HL-60 (cell line): ENCODE data around the gene ZNF821.

Source experiments
- DNase-seq, 2 experiments: peaks; one replicate each; pipeline ENCODE4 v3.0.0-alpha.2; 2010 to 2020; ENCODE audit warnings: low read depth in 1 of 2, low spot score in 1 of 2
- H3K27ac ChIP-seq: fragments of 250-450 bp; sonication (Bioruptor Pico); replicated peaks from 2 replicates; pipeline ENCODE4 v1.5.1; 2020; ENCODE audit warnings: mild to moderate bottlenecking, moderate library complexity
- H3K27me3 ChIP-seq: fragments of 250-450 bp; sonication (Bioruptor Pico); 2 replicates; pipeline ENCODE4 v1.5.1; 2021; ENCODE audit warnings: mild to moderate bottlenecking, moderate library complexity; ENCODE audit not compliant: insufficient read depth, poor library complexity, severe bottlenecking
- H3K4me3 ChIP-seq: replicated peaks from 2 replicates; pipeline ENCODE4 v1.5.1; 2011; ENCODE audit warnings: mild to moderate bottlenecking, control low read depth, low read length; ENCODE audit not compliant: insufficient read depth
- GABPA ChIP-seq: IDR thresholded peaks from 2 replicates; pipeline ENCODE4 v1.6.1; 2012; ENCODE audit warnings: low read depth
- POLR2AphosphoS5 ChIP-seq: IDR thresholded peaks from 2 replicates; pipeline ENCODE4 v1.6.1; 2012; ENCODE audit warnings: low read depth
- SPI1 ChIP-seq: IDR thresholded peaks from 2 replicates; pipeline ENCODE4 v1.6.1; 2012; ENCODE audit warnings: low read depth, mild to moderate bottlenecking, borderline replicate concordance
- TF ChIP-seq, protein P1 (sequence below): IDR thresholded peaks from one replicate; pipeline ENCODE4 v1.5.1; 2011; ENCODE audit warnings: low read length, control low read depth, inconsistent platforms; ENCODE audit not compliant: insufficient read depth
- TF ChIP-seq, protein P2 (sequence below): IDR thresholded peaks from 2 replicates; pipeline ENCODE4 v1.6.1; 2012; ENCODE audit warnings: low read depth; ENCODE audit not compliant: insufficient replicate concordance

The ZNF821 gene

DNA sequence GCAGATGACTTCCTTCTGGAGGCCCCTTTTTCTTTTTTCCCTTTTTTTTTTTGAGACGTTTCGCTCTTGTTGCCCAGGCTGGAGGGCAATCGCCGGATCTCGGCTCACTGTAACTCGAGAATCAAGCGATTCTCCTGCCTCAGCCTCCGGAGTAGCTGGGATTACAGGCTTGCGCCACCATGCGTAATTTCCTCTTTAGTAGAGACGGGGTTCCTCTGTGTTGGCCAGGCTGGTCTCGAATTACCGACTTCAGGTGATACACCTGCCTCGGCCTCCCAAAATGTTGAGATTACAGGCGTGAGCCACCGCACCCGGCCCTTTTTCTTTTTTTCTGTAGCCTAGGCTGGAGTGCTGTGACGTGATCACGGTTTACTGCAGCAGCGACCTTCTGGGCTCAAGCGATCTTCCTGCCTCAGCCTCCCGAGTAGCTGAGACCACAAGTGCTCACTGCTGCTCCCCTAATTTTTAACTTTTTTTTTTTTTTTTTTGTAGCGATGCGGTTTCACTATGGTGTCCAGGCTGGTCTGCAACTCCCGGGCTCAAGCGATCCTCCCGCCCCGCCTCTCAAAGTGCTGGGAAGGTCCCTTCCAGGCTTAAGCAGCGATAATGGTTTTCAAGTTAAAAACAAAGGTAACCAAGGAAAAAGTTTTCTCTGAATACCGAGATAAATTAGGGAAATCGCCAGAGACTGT is 10.4 kb upstream of the ZNF821 start:
- no peaks in the 10 kb centered on the region for H3K27me3 ChIP-seq
- peak overlapping the region; percentile 84 for H3K27ac ChIP-seq
- H3K4me3 ChIP-seq, result peak overlapping the region; percentile 93
- TF ChIP-seq, protein P1, sequence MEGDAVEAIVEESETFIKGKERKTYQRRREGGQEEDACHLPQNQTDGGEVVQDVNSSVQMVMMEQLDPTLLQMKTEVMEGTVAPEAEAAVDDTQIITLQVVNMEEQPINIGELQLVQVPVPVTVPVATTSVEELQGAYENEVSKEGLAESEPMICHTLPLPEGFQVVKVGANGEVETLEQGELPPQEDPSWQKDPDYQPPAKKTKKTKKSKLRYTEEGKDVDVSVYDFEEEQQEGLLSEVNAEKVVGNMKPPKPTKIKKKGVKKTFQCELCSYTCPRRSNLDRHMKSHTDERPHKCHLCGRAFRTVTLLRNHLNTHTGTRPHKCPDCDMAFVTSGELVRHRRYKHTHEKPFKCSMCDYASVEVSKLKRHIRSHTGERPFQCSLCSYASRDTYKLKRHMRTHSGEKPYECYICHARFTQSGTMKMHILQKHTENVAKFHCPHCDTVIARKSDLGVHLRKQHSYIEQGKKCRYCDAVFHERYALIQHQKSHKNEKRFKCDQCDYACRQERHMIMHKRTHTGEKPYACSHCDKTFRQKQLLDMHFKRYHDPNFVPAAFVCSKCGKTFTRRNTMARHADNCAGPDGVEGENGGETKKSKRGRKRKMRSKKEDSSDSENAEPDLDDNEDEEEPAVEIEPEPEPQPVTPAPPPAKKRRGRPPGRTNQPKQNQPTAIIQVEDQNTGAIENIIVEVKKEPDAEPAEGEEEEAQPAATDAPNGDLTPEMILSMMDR, result no peak
- TF ChIP-seq GABPA (no peak), POLR2AphosphoS5 (no peak), SPI1 (peak; percentile 18; the same call in 1 of the 2 replicates)
- TF ChIP-seq, protein P2, sequence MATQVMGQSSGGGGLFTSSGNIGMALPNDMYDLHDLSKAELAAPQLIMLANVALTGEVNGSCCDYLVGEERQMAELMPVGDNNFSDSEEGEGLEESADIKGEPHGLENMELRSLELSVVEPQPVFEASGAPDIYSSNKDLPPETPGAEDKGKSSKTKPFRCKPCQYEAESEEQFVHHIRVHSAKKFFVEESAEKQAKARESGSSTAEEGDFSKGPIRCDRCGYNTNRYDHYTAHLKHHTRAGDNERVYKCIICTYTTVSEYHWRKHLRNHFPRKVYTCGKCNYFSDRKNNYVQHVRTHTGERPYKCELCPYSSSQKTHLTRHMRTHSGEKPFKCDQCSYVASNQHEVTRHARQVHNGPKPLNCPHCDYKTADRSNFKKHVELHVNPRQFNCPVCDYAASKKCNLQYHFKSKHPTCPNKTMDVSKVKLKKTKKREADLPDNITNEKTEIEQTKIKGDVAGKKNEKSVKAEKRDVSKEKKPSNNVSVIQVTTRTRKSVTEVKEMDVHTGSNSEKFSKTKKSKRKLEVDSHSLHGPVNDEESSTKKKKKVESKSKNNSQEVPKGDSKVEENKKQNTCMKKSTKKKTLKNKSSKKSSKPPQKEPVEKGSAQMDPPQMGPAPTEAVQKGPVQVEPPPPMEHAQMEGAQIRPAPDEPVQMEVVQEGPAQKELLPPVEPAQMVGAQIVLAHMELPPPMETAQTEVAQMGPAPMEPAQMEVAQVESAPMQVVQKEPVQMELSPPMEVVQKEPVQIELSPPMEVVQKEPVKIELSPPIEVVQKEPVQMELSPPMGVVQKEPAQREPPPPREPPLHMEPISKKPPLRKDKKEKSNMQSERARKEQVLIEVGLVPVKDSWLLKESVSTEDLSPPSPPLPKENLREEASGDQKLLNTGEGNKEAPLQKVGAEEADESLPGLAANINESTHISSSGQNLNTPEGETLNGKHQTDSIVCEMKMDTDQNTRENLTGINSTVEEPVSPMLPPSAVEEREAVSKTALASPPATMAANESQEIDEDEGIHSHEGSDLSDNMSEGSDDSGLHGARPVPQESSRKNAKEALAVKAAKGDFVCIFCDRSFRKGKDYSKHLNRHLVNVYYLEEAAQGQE, result no peak
- DNase-seq, result peak in 1 of 2 experiments; percentile 83

DNA sequence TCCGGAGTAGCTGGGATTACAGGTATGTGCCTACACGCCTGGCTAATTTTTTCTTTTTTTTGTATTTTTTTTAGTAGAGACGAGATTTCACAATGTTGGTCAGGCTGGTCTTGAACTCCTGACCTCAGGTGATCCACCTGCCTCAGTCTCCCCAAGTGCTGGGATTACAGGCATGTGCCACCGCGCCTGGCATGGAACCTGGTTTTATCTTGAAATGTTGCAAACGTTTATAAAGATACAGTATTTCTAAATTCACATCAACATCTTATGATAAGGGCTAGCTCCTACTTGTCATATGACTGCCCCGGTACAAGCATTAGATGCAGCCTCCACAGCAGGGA is 9.9 kb upstream of the ZNF821 start:
- Histone ChIP-seq H3K4me3 (peak overlapping the region; percentile 93), H3K27ac (peak overlapping the region; percentile 84; the same call in 1 of the 2 replicates)

DNA sequence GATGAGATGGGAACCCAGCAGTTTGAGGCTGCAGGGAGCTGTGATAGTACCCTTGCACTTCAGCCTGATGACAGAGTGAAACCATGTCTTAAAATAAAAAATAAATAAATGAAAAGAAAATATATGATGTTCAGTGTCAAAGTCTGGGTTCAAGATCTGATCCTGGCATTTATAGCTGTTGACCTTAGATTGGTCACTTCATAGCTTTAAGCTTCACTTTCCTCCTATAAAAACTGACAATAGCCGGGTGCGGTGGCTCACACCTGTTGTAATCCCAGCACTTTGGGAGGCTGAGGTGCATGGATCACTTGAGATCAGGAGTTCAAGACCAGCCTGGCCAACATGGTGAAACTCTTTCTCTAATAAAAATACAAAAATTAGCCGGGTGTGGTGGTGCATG is 5.2 kb upstream of the ZNF821 start:
- H3K27me3 ChIP-seq, result no peaks in the 10 kb centered on the region
- TF ChIP-seq SPI1, result no peak
- TF ChIP-seq POLR2AphosphoS5, result no peak
- TF ChIP-seq GABPA, result no peak
- TF ChIP-seq, protein P2, result no peak
- TF ChIP-seq, protein P1, result no peak
- DNase-seq, result no peak
- H3K4me3 ChIP-seq, result no peak overlapping the region
- no peak overlapping the region for H3K27ac ChIP-seq

More for the DNA sequence above, 9.9 kb upstream of the ZNF821 start:
- no peak for DNase-seq
- TF ChIP-seq, protein P1, result no peak
- TF ChIP-seq, protein P2, result no peak
- no peak for TF ChIP-seq SPI1
- no peak for TF ChIP-seq POLR2AphosphoS5
- TF ChIP-seq GABPA, result no peak
- H3K27me3 ChIP-seq, result no peaks in the 10 kb centered on the region
